ENCODE data around the gene ANKRD45. TPM values are rescaled to one million over a fixed set of nuclear protein-coding genes. Genes with fewer than 3 reads are reported as not detected.

Gene ANKRD45
- total RNA-seq, 1 experiment from 2014 or later = 0.44 TPM

GRCh38 chr1:173715538-173715844 is 45.8 kb upstream of the ANKRD45 start:
- H2AFZ ChIP-seq (ENCODE audit: low read depth, low read length, poor library complexity, severe bottlenecking) = no peak overlapping the region
- TF ChIP-seq EGR1 (IDR thresholded peaks at IDR 0.05; ENCODE audit: low read depth) = no peak
- no peak for TF ChIP-seq ZFX (IDR thresholded peaks at IDR 0.05)
- no peak for TF ChIP-seq RAD21 (IDR thresholded peaks at IDR 0.05; ENCODE audit: low read depth)
- TF ChIP-seq REST (IDR thresholded peaks at IDR 0.05; ENCODE audit: low read depth) = no peak
- TF ChIP-seq ZNF274 (IDR thresholded peaks at IDR 0.05; ENCODE audit: low read depth, low read length) = no peak
- TF ChIP-seq FOSL1 (IDR thresholded peaks at IDR 0.05; ENCODE audit: low read depth) = no peak
- H3K27me3 ChIP-seq (ENCODE audit: insufficient read depth, low read length) = no peaks in the 10 kb centered on the region
- intact Hi-C loops (cut with micrococcal nuclease) = loop anchor here (10.0 kb wide), 2 partner anchors 109 to 359 kb away; partner anchors contain the start of genes CENPL and DARS2
- H3K36me3 ChIP-seq (ENCODE audit: control insufficient read depth in 1 of 2, insufficient read depth in 2 of 2, low read length in 2 of 2) = no peaks in the 10 kb centered on the region
- peak overlapping the region; percentile 89 to 92 for H3K4me3 ChIP-seq (replicated peaks in 1 of 2; ENCODE audit: low read depth in 1 of 2, low read length in 2 of 2)
- no peaks in the 10 kb centered on the region for H3K9me2 ChIP-seq (ENCODE audit: insufficient read depth)
- H3K4me2 ChIP-seq (ENCODE audit: low read length) = peak overlapping the region; percentile 74
- no peaks in the 10 kb centered on the region for H4K20me1 ChIP-seq (ENCODE audit: insufficient read depth)
- no peak for DNase-seq (ENCODE audit: low read depth, low spot score)
- RAD21 ChIA-PET (ENCODE audit: low non-redundant PET in 1 of 2, low total read pairs in 2 of 2, uncharacterized antibody in 2 of 2, unreplicated experiment in 2 of 2) = no interaction called here
- peaks cover 26% of the 10 kb centered on the region for H3K79me2 ChIP-seq (ENCODE audit: insufficient read depth, low read length)
- BruUV-seq (replicated peaks) = no TSS peak
- H3K27ac ChIP-seq (ENCODE audit: low read depth, low read length) = peak overlapping the region; percentile 58
- ATAC-seq = no peak
- POLR2A ChIA-PET = interaction anchor here (1.3 kb wide), 1 partner anchor 7 kb away, joined by 4 read pairs; no protein-coding TSS in a partner anchor
- CTCF ChIA-PET = no interaction called here
- peak overlapping the region; percentile 62 for H3K9ac ChIP-seq (ENCODE audit: low read length)
- H3K4me1 ChIP-seq (ENCODE audit: control insufficient read depth in 1 of 2, insufficient read depth in 2 of 2, low read length in 2 of 2) = peaks cover 3 to 8% of the 10 kb centered on the region in 2 experiments; a peak in 3 of 4 replicates
- H3K9me3 ChIP-seq (ENCODE audit: control insufficient read depth in 1 of 2, insufficient read depth in 1 of 2, low read depth in 1 of 2, low read length in 2 of 2) = no peaks in the 10 kb centered on the region

Measured in HCT116 (cell line).